Type B pancreatic cell (in vitro differentiated cells): Measurements from ENCODE around the gene CDK5RAP3. TPM values are rescaled to one million over a fixed set of nuclear protein-coding genes. Genes with fewer than 3 reads are reported as not detected.

Source experiments
- DNase-seq: peaks from one replicate; pipeline ENCODE4 v3.0.0; 2021; ENCODE audit warnings: mixed read lengths; ENCODE audit not compliant: unreplicated experiment; ENCODE audit errors: extremely low spot score
- H3K27ac Mint-ChIP-seq: 2 replicates; pipeline ENCODE4 v1.8.0; 2021; ENCODE audit warnings: mild to moderate bottlenecking, mixed read lengths
- H3K27me3 Mint-ChIP-seq: 2 replicates; pipeline ENCODE4 v1.8.0; 2021; ENCODE audit warnings: mixed read lengths
- H3K36me3 Mint-ChIP-seq: 2 replicates; pipeline ENCODE4 v1.8.0; 2021; ENCODE audit warnings: mixed read lengths
- H3K4me1 Mint-ChIP-seq: one replicate; pipeline ENCODE4 v1.8.0; 2021; ENCODE audit warnings: mixed read lengths; ENCODE audit not compliant: unreplicated experiment
- H3K4me3 Mint-ChIP-seq: 2 replicates; pipeline ENCODE4 v1.8.0; 2021; ENCODE audit warnings: mild to moderate bottlenecking, mixed read lengths
- H3K9me3 Mint-ChIP-seq: 2 replicates; pipeline ENCODE4 v1.8.0; 2021; ENCODE audit warnings: mixed read lengths
- total RNA-seq: library from RNA; stranded (reverse); gene quantifications from 2 replicates; pipeline ENCODE4 v1.2.1, GENCODE V29; 2021; ENCODE audit warnings: low replicate concordance
- TF ChIP-seq, protein P1 (sequence below): fragments of 200-600 bp; sonication (generic); conservative IDR thresholded peaks from 2 replicates; pipeline ENCODE4 v1.5.0; 2021; ENCODE audit warnings: antibody characterized with exemption, mild to moderate bottlenecking

Gene CDK5RAP3
- total RNA-seq, 1 donor from 2014 or later, result 217 TPM

DNA sequence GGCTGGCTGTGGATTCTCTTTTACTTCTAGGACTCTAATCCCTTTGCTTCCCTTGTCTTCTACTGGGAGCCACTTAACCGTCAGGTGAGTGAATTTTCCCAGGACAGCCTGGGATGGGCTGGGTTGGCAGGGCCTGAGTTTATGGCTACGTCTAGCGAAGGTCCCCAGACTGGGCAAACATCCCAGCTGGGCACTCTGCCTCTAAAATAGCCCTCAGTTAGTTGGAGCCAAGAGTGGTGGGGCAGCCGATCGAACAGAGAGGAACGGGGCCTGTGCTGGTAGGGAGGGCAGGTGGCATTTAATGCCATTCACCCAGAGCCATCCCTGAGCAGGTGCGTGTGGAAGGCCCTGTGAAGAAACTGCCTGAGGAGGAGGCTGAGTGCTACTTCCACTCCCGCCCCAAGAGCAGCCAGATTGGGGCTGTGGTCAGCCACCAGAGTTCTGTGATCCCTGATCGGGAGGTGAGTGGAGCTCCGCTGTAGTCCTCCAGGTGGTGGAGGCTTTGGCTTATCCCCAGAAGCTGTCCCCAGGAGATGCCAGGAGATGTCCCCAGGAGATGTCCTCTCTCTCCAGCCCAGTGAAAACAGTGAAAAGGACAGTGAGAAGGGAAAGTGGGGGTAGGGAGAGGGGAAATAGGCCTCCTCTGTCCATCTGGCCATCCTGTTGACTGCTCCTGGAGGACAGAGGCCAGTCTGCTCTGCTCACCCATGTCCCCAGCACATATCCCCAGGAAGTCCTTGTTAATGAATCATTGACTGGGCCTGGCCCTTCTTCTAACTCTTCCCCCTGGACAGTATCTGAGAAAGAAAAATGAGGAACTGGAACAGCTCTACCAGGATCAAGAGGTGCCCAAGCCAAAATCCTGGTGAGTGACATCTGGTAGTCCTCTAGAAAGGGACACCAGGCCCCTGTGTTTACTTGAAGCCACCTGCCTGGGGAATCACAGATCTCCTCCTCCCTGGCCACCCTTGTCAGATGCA is 25.1 kb upstream of the CDK5RAP3 start:
- peaks cover 23% of the 10 kb centered on the region for H3K4me1 Mint-ChIP-seq
- H3K27ac Mint-ChIP-seq, result no peak overlapping the region

DNA sequence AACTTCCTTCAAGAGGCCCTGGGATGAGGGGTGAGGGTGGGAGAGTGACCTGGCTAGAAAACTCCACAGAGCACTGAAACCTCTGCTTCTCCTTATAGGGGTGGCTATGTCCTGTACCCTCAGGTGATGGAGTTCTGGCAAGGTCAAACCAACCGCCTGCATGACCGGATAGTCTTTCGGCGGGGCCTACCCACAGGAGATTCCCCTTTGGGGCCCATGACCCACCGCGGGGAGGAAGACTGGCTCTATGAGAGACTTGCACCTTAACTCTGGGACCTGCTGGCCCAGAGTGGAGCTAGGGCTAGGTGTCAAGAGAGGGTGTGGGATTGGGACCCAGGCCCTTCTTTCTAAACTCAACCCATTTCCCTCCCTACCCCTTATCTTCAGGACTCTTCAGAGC is 24.4 kb upstream of the CDK5RAP3 start:
- no peaks in the 10 kb centered on the region for H3K9me3 Mint-ChIP-seq
- peak overlapping the region; percentile 76 for H3K27ac Mint-ChIP-seq
- H3K4me1 Mint-ChIP-seq, result peaks cover 18% of the 10 kb centered on the region
- H3K27me3 Mint-ChIP-seq, result no peaks in the 10 kb centered on the region
- no peaks in the 10 kb centered on the region for H3K36me3 Mint-ChIP-seq
- TF ChIP-seq, protein P1, sequence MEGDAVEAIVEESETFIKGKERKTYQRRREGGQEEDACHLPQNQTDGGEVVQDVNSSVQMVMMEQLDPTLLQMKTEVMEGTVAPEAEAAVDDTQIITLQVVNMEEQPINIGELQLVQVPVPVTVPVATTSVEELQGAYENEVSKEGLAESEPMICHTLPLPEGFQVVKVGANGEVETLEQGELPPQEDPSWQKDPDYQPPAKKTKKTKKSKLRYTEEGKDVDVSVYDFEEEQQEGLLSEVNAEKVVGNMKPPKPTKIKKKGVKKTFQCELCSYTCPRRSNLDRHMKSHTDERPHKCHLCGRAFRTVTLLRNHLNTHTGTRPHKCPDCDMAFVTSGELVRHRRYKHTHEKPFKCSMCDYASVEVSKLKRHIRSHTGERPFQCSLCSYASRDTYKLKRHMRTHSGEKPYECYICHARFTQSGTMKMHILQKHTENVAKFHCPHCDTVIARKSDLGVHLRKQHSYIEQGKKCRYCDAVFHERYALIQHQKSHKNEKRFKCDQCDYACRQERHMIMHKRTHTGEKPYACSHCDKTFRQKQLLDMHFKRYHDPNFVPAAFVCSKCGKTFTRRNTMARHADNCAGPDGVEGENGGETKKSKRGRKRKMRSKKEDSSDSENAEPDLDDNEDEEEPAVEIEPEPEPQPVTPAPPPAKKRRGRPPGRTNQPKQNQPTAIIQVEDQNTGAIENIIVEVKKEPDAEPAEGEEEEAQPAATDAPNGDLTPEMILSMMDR, result no peak
- H3K4me3 Mint-ChIP-seq, result no peak overlapping the region
- no peak for DNase-seq

More for the DNA sequence above, 25.1 kb upstream of the CDK5RAP3 start:
- Mint-ChIP-seq H3K27me3 (peaks cover 5% of the 10 kb centered on the region), H3K36me3 (no peaks in the 10 kb centered on the region), H3K9me3 (peaks cover 5% of the 10 kb centered on the region), H3K4me3 (no peak overlapping the region)
- DNase-seq, result no peak
- TF ChIP-seq, protein P1, result no peak

DNA sequence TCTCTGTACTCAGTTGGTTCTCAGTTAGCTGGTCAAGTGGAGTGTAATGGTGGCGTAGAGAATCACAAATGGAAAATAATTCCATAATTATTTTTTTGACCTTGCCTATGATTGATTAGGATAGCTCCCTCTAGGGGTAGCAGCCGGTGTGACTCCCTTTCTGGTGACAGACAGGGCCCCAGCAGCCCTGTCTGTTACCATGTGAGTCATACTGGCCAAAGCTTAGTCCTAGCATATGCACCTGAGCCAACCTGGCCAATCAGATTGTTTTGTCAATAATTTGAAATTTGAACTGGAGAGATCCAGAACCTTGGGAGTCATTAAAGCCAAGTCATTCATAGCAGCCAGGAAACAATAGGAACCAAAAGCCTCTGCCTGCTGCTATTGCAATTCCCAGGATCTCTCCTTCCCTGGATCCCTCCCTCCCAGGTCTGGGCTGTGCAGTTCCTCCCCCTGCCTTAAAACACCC is 23.9 kb upstream of the CDK5RAP3 start:
- no peak for DNase-seq
- Mint-ChIP-seq H3K27ac (peak overlapping the region; percentile 76), H3K27me3 (no peaks in the 10 kb centered on the region), H3K4me1 (peaks cover 16% of the 10 kb centered on the region), H3K9me3 (no peaks in the 10 kb centered on the region), H3K4me3 (peak overlapping the region; percentile 41), H3K36me3 (no peaks in the 10 kb centered on the region)
- TF ChIP-seq, protein P1, result peak; percentile 86

DNA sequence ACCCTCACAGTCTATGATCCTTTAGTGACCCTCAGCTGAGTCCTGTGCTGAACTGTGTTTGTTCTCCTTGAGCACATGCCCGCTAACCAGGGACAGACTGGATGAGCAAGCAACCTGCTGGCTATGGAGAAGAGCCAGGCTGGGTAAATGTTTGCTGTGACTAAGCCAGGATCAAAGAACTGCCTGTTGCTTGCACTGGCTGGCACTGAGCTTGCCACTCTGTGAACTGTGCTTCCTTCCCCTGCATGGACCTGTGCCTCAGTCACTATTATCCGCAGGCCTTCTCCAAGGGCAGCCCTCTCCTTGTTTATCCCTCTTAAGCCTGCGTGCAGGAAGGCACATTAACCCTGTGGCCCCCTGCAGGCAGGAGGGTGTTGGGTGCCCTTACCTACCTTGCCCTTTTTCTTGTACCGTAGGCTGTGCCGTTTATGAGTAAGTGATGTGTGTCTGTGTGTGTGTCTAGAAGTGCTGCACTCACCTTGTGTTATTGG is 22.2 kb upstream of the CDK5RAP3 start:
- Mint-ChIP-seq H3K9me3 (no peaks in the 10 kb centered on the region), H3K27ac (peak overlapping the region; percentile 71), H3K27me3 (no peaks in the 10 kb centered on the region), H3K36me3 (no peaks in the 10 kb centered on the region), H3K4me1 (peaks cover 11% of the 10 kb centered on the region), H3K4me3 (peak overlapping the region; percentile 77)
- TF ChIP-seq, protein P1, result no peak
- no peak for DNase-seq

DNA sequence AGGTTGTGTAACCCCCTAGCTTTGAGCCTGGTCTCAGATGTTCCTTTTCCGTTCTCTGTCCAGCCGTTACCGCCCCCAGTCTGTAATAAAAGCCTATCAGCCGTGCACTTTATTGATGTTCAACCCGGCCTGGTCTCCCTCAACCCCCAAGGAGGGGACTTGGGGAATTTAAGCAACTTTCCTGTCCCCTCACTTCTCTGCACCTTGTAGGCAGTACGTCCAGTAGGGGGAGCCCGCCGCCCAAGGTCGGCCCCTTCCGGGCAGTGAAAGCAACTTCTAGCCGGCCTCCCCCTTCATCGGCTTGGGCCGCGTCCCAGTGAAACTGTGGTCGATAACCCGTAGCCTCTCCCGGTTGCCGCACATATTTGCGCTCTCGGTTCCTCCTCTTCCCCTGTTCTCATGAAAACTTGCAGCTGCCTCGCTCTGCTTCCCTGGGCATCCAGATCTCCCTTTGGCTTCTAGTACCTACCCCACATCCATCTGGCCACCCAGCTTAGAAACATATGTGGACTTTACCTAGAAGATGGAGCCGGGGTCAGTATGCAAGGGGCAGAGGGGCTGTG is 21.6 kb upstream of the CDK5RAP3 start:
- no peaks in the 10 kb centered on the region for H3K9me3 Mint-ChIP-seq
- H3K27ac Mint-ChIP-seq, result peak overlapping the region; percentile 71
- peak; percentile 94 for DNase-seq
- H3K4me1 Mint-ChIP-seq, result peaks cover 10% of the 10 kb centered on the region
- no peaks in the 10 kb centered on the region for H3K36me3 Mint-ChIP-seq
- TF ChIP-seq, protein P1, result peak; percentile 96
- no peaks in the 10 kb centered on the region for H3K27me3 Mint-ChIP-seq
- H3K4me3 Mint-ChIP-seq, result peak overlapping the region; percentile 77
